ENCODE results near the gene PLAC8L1. TPM values are rescaled to one million over a fixed set of nuclear protein-coding genes. Genes with fewer than 3 reads are reported as not detected.

The PLAC8L1 gene
- total and polyA plus RNA-seq, 3 experiments from 2014 or later = 0.53 to 0.96 TPM; not detected in 1

DNA sequence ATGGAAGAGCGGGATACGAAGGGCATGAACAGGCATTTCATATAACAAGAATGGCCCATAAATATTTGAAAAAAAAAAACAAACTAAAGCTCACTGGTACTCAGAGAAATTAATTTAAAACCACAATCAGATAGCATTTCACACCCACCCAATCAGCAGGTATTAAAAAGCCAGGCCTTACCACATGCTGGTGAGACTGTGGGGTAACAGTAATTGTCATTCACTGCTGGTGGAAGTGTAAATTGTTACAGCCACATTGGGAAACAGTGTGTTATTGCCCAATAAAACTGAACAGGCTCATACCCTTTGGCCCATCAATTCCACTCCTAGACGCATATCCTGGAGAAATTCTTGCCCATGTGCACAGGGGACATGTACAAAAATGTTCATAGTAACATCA lies 66.0 kb downstream of the PLAC8L1 start:
- H3K9me3 Mint-ChIP-seq = peaks cover 0 to 2% (median 0%) of the 10 kb centered on the region in 5 donors
- ChIA-PET POLR2A (no interaction called here), CTCF (no interaction called here)

DNA sequence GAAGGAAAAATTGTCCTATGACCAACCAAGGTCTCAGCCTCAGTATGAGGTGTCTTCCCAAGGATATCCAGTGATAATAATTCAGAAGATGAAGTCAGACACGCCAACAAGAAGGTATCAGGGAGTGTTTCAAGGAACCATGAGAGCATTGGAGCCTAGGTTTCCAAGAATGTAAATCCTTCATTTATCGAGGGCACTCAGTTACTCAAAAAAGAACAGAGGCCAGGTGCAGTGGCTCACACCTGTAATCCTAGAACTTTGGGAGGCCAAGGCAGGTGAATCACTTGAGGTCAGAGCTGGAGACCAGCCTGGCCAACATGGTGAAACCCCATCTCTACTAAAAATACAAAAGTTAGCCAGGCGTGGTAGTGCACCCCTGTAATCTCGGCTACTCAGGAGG lies 70.8 kb downstream of the PLAC8L1 start:
- Histone ChIP-seq H3K4me3 (ENCODE audit: low read length) (no peak overlapping the region), H3K27ac (ENCODE audit: low read depth, low read length) (no peak overlapping the region), H3K4me1 (ENCODE audit: insufficient read depth, low read length) (no peaks in the 10 kb centered on the region), H3K36me3 (ENCODE audit: insufficient read depth, low read length) (no peaks in the 10 kb centered on the region), H3K27me3 (ENCODE audit: insufficient read depth, low read length, poor library complexity, severe bottlenecking) (no peaks in the 10 kb centered on the region), H3K9me3 (ENCODE audit: low read length) (no peaks in the 10 kb centered on the region)
- Mint-ChIP-seq H3K27me3 (no peaks in the 10 kb centered on the region), H3K27ac (no peak overlapping the region), H3K4me1 (no peaks in the 10 kb centered on the region), H3K36me3 (no peaks in the 10 kb centered on the region), H3K9me3 (no peaks in the 10 kb centered on the region), H3K4me3 (no peak overlapping the region)
- ChIA-PET CTCF (no interaction called here), POLR2A (no interaction called here)
- DNase-seq = no peak

More for the DNA sequence above, 66.0 kb downstream of the PLAC8L1 start:
- H3K27ac Mint-ChIP-seq = no peak overlapping the region
- Histone ChIP-seq H3K27ac (ENCODE audit: low read depth, low read length) (no peak overlapping the region), H3K4me1 (ENCODE audit: insufficient read depth, low read length) (no peaks in the 10 kb centered on the region), H3K36me3 (ENCODE audit: insufficient read depth, low read length) (no peaks in the 10 kb centered on the region), H3K4me3 (ENCODE audit: low read length) (no peak overlapping the region), H3K9me3 (ENCODE audit: low read length) (no peaks in the 10 kb centered on the region), H3K27me3 (ENCODE audit: insufficient read depth, low read length, poor library complexity, severe bottlenecking) (no peaks in the 10 kb centered on the region)
- peaks cover 0 to 2% of the 10 kb centered on the region in 2 donors for H3K27me3 Mint-ChIP-seq
- no peak for DNase-seq
- no peaks in the 10 kb centered on the region for H3K36me3 Mint-ChIP-seq
- H3K4me1 Mint-ChIP-seq = no peaks in the 10 kb centered on the region
- H3K4me3 Mint-ChIP-seq = no peak overlapping the region

Other genes with a start within 250 kb of the PLAC8L1 start
- gene GRXCR2, start 232.6 kb downstream of the PLAC8L1 start, total RNA-seq = not detected
- not detected for gene GRXCR2, start 232.6 kb downstream of the PLAC8L1 start, polyA plus RNA-seq
- gene SH3RF2, start 169.0 kb downstream of the PLAC8L1 start, total RNA-seq = under 1 TPM in 1 of 2 experiments, not detected in 1; 0.09 TPM
- 0.51 TPM for gene SH3RF2, start 169.0 kb downstream of the PLAC8L1 start, polyA plus RNA-seq
- 100 to 1,000 TPM; 163 to 171 TPM for gene LARS1, start 77.1 kb upstream of the PLAC8L1 start, total RNA-seq
- gene LARS1, start 77.1 kb upstream of the PLAC8L1 start, polyA plus RNA-seq = 94.7 TPM
- 10 to 100 TPM; 30.8 to 31.9 TPM for gene RBM27, start 98.0 kb upstream of the PLAC8L1 start, total RNA-seq
- gene RBM27, start 98.0 kb upstream of the PLAC8L1 start, polyA plus RNA-seq = 5.1 TPM
- under 1 TPM in 1 of 2 experiments, not detected in 1; 0.11 TPM for gene POU4F3, start 233.3 kb upstream of the PLAC8L1 start, total RNA-seq
- not detected for gene POU4F3, start 233.3 kb upstream of the PLAC8L1 start, polyA plus RNA-seq

Measured in CD8-positive, alpha-beta memory T cell (primary cell).